Left forelimb (tissue), 1 donor: Measurements from ENCODE around the gene FBXO40.

Experiments used
- DNase-seq: peaks from one replicate; pipeline ENCODE4 v3.0.0-alpha.2; 2018; ENCODE audit warnings: low spot score

The FBXO40 gene

DNA sequence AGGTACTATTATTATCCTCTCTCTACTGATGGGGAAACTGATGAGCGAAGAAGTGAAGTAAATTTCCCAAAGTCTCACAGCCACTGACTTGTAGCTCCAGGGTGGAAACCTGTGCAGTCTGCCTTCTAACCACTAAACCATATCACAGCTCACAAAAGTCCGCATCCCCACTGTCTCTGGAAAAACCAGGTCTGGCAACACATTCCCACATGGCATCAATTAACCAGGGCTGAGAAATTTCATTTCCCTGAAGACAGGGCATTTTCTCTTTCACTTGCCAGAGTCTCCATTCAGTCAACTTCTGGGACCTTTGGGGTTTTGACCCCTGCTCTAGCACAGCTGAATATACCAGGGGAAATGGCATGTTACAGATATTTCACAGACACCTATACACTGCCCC is 26.5 kb downstream of the FBXO40 start:
- no peak for DNase-seq

- no peak for DNase-seq
These were observed 28.3 kb downstream of the FBXO40 start for GRCh38 chr3:121621491-121621890.

DNA sequence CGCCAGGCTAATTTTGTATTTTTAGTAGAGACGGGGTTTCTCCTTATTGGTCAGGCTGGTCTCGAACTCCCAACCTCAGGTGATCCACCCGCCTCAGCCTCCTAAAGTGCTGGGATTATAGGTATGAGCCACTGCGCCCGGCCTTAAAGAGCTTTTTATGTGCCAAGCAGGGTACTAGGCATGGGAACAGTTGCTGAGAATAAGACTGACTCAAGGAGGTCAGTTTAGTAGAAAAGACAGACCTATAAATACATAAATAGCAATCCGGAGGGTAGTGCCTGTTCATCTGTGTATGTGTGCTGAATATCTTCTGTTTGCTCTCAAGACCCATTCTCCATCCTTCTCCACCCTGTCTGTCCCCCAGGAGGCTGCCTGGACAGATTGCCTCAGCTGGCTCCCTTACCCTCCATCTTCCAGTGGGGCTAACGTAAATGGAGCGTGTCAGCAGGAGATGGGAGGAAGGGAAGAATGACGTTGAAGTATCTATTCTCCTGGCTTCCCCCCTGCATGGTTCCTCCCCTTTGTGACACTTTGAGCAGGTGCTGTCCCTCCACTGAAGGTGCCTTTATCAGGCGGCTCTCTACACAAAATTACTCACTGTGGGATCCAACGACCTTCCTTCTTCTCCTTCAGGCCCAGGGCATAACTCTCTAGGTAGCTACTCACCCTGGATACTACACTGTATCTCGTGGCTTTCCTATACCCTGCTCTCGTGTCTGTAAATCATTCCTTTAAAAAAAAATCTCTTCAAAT is 31.1 kb downstream of the FBXO40 start:
- DNase-seq = no peak

DNA sequence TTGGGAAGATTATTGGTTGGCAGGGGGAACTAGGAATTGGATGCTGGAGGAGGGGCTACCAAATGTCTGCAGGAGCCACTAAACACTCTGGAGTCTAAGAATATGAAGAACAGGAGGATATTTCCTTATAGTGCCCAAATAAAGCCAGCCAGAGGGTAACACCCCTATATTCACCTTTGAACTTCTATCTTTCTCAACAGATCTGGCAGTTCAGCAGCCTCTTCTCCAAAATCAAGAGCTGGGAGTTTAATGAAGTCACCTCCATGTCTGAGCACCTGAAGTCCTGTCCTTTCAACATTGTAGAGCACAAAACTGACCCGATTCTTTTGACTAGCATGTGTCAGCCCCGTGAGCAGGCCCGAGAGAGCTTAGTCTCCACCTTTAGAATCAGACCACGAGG is 33.3 kb downstream of the FBXO40 start:
- DNase-seq = no peak

DNA sequence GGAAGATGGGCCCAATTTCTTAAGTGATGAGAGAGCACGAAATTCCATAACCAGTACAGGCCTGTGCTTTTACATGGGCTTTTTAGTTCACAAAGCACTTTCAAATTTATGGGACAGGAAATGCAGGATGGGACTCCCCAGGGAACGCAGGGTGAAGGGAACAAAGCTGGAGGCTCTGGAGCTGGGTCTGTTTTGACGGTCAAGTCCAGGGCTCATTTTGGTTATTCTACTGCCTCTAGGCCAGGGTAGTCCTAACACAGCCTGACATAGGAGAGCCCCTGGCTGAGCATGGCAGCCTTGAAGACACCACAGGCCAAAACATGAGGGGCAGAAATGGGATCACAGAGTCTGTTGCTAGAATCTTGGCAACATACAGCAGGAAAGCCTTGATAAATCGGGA is 34.0 kb downstream of the FBXO40 start:
- no peak for DNase-seq

GRCh38 chr3:121627622-121628021 is 34.4 kb downstream of the FBXO40 start:
- no peak for DNase-seq

GRCh38 chr3:121629601-121630000 is 36.4 kb downstream of the FBXO40 start:
- no peak for DNase-seq

GRCh38 chr3:121630355-121630754 is 37.2 kb downstream of the FBXO40 start:
- no peak for DNase-seq

DNA sequence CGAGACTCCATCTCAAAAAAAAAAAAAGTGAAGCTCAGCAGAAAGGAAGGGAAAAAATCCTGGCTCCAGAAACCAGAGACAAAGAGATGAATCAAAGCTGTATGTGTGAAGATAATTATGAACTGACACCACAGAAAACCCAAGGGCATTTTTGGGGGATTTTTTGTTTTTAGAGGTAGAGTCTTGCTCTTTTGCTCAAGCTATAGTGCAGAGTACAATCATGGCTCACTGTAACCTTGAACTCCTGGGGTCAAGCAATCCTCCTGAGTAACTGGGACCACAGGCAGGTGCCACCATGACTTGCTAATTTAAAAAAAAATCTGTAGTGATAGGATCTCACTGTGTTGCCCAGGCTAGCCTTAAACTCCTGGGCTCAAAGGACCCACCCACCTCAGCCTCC is 44.7 kb downstream of the FBXO40 start:
- DNase-seq = no peak

DNA sequence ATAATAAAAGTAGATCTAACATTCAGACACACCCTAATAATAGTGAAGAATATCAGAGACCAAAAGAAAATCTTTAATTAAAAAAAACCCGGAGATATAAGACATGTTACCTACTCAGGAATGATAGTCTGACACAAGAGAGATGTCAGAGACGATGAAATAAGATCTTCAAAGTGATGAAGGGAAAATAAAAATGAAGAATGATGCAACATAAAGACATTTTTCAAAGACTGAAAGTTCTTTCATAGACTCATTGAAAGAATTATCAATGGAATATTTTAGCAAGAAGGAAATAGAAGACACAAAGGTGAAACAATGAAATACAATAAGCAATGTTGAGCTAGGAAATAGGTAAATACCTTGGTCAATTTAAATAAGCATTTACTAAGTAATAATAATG is 47.9 kb downstream of the FBXO40 start:
- DNase-seq = no peak

- DNase-seq = no peak
These were observed 49.6 kb downstream of the FBXO40 start for GRCh38 chr3:121642601-121643314.

DNA sequence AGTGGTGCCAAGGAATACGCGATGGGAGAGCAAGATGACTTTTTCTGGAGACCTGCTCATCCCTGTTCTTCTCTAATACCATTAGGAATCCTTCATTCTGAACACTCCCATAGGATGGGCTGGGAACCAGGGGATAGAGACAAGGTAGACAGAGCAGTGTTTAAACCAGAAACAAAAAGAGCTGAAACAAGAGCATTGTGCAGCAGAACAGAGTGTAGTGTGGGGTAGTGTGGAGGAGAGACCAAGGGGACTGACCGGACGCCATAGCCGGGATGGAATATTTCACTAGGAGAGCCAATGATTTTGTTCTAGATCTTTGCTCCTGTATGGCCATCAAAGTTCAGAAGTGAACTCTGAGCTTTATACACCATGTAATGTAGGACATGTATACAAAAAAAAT is 51.9 kb downstream of the FBXO40 start:
- no peak for DNase-seq

- no peak for DNase-seq
These were observed 55.2 kb downstream of the FBXO40 start for GRCh38 chr3:121648219-121648958.

- DNase-seq = no peak
These were observed 56.5 kb downstream of the FBXO40 start for GRCh38 chr3:121649645-121650044.

GRCh38 chr3:121651684-121652083 is 58.5 kb downstream of the FBXO40 start:
- DNase-seq = no peak

- no peak for DNase-seq
These were observed 61.6 kb downstream of the FBXO40 start for GRCh38 chr3:121654493-121655385.

- no peak for DNase-seq
These were observed 65.7 kb downstream of the FBXO40 start for GRCh38 chr3:121658716-121659435.

DNA sequence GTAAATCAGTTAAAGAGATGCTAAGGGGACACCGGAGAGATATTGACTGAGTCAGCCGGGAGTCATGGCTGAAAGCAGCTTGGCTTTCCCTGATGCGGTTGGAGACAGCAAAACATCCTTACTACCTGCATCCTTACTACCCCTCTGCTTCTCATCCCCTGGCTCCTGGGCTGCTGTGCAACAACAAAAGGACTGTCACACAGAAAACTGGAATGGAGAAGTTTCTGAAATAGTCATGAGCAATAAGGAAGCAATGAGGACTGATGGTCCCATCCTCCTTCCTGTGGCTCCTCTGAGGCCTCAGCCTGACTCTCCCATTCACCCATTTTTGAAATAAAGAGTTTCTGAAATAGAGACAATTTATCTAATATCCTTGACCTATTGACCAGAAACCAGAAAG is 66.4 kb downstream of the FBXO40 start:
- no peak for DNase-seq

DNA sequence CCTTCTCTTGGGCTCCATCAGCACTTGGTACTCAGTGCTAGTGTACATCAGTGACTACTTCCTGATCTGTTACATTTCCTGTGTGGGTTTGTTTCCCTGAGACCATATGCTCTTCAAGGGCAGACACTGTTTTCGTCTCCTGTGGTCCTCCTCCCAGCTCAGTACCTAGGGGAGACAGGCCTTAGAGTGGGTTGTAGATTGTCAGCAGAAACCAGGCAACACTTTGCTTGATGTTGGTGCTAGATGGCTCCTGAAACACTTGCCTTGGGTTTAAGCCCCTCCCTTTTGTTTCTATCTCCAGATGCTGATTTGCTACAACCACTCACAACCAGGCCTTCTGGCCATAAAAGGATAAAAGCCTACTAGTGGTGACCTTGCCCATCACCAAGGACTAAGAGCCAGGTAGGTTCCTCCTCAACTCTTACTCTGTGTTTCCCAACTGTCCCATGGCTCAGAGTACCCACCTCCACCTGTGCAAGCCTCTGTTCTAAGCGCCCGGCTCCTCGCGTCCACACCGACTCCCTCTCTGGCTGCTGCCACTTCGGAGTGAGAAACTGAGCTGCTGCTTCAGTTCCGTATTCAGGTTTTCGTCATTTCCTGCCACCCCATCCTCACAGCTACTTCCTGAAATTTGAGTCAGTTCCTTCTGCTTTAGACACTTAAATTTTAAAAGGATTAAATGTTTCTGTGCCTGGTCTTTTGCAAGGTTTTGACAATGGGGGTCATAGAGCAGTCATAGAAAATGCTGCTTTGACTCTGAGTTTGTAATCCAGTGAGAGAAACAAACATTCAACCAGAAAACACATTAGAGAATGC is 67.4 kb downstream of the FBXO40 start, which contains the start of gene HCLS1:
HCLS1 (minus strand) TSS at position 548 of the 816 bp plus-strand sequence. CDS start 2,556 bp downstream, outside the sequence.
- no peak for DNase-seq

GRCh38 chr3:121661376-121661775 is 68.2 kb downstream of the FBXO40 start:
- DNase-seq = no peak
